Kidney epithelial cell (primary cell): ENCODE data around the gene KCNMA1. TPM values are rescaled to one million over a fixed set of nuclear protein-coding genes. Genes with fewer than 3 reads are reported as not detected.

Experiments used
- DNase-seq: peaks from one replicate; pipeline ENCODE4 v3.0.0-alpha.2; 2010; ENCODE audit warnings: low read depth
- H3K27me3 ChIP-seq: 2 replicates; pipeline ENCODE4 v1.6.0; 2011; ENCODE audit warnings: low read length; ENCODE audit not compliant: control insufficient read depth, insufficient read depth
- H3K36me3 ChIP-seq: 2 replicates; pipeline ENCODE4 v1.5.1; 2011; ENCODE audit warnings: low read length; ENCODE audit not compliant: control insufficient read depth, insufficient read depth
- H3K4me3 ChIP-seq: 2 replicates; pipeline ENCODE4 v1.5.1; 2011; ENCODE audit warnings: low read depth, mild to moderate bottlenecking, control low read depth, low read length
- total RNA-seq: library from RNA; depleted of rRNA; stranded (reverse); fragments of >200 nt; gene quantifications from 2 replicates; pipeline ENCODE4 v1.2.3, GENCODE V29; 2015
- TF ChIP-seq, protein P1 (sequence below): IDR thresholded peaks from 2 replicates; pipeline ENCODE4 v1.5.1; 2011; ENCODE audit warnings: mild to moderate bottlenecking, moderate library complexity, low read length, control low read depth, inconsistent platforms; ENCODE audit not compliant: insufficient read depth, poor library complexity, severe bottlenecking

KCNMA1 gene
- total RNA-seq, 1 donor from 2014 or later, result 18.9 TPM

- TF ChIP-seq, protein P1, sequence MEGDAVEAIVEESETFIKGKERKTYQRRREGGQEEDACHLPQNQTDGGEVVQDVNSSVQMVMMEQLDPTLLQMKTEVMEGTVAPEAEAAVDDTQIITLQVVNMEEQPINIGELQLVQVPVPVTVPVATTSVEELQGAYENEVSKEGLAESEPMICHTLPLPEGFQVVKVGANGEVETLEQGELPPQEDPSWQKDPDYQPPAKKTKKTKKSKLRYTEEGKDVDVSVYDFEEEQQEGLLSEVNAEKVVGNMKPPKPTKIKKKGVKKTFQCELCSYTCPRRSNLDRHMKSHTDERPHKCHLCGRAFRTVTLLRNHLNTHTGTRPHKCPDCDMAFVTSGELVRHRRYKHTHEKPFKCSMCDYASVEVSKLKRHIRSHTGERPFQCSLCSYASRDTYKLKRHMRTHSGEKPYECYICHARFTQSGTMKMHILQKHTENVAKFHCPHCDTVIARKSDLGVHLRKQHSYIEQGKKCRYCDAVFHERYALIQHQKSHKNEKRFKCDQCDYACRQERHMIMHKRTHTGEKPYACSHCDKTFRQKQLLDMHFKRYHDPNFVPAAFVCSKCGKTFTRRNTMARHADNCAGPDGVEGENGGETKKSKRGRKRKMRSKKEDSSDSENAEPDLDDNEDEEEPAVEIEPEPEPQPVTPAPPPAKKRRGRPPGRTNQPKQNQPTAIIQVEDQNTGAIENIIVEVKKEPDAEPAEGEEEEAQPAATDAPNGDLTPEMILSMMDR, result no peak
- no peaks in the 10 kb centered on the region for H3K36me3 ChIP-seq
- DNase-seq, result no peak
- no peak overlapping the region for H3K4me3 ChIP-seq
- no peaks in the 10 kb centered on the region for H3K27me3 ChIP-seq
These were observed 4.2 kb downstream of the KCNMA1 start for GRCh38 chr10:77633376-77633775.

GRCh38 chr10:77631241-77631640 is 6.4 kb downstream of the KCNMA1 start:
- no peak for DNase-seq
- TF ChIP-seq, protein P1, result no peak

GRCh38 chr10:77630507-77630848 is 7.1 kb downstream of the KCNMA1 start:
- Histone ChIP-seq H3K36me3 (no peaks in the 10 kb centered on the region), H3K27me3 (no peaks in the 10 kb centered on the region), H3K4me3 (no peak overlapping the region)
- DNase-seq, result no peak
- TF ChIP-seq, protein P1, result no peak

More at GRCh38 chr10:77631241-77631640, 6.4 kb downstream of the KCNMA1 start:
- H3K4me3 ChIP-seq, result no peak overlapping the region
- H3K36me3 ChIP-seq, result no peaks in the 10 kb centered on the region
- H3K27me3 ChIP-seq, result no peaks in the 10 kb centered on the region

DNA sequence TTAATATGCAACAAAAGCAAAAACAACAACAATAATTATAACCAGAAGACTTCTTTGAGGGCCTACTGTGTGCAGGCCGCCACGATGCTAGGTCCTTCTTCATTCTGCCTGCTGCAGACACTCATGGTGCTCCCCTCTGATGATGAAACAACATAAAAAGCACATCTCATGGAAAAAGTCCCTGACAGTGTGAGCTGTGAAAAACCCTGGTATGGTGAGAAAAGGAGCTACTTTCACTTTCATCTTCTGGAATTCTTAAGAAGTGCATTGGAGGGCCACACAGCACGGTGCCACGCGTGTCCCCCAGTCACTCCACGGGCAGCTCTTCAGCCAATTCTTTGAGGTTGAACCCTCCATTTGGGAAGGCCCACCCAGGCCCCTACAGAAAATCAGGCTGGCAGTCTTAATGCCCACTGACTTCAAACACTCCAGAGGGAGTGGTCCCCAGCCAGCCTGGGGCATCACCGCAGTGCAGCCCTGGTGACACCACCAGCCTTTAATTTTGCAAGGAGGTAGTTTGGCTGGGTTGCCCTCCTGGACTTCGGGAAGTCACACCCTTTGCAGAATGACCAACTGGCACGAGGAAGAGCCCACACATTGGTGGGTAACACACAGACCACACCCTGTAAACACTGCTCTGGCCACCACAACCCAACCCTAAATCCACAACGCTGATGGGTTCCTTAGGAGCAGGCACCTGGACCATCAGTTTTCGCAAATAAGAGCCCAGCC is 7.7 kb downstream of the KCNMA1 start:
- no peaks in the 10 kb centered on the region for H3K27me3 ChIP-seq
- no peaks in the 10 kb centered on the region for H3K36me3 ChIP-seq
- DNase-seq, result no peak
- H3K4me3 ChIP-seq, result no peak overlapping the region
- TF ChIP-seq, protein P1, result no peak

DNA sequence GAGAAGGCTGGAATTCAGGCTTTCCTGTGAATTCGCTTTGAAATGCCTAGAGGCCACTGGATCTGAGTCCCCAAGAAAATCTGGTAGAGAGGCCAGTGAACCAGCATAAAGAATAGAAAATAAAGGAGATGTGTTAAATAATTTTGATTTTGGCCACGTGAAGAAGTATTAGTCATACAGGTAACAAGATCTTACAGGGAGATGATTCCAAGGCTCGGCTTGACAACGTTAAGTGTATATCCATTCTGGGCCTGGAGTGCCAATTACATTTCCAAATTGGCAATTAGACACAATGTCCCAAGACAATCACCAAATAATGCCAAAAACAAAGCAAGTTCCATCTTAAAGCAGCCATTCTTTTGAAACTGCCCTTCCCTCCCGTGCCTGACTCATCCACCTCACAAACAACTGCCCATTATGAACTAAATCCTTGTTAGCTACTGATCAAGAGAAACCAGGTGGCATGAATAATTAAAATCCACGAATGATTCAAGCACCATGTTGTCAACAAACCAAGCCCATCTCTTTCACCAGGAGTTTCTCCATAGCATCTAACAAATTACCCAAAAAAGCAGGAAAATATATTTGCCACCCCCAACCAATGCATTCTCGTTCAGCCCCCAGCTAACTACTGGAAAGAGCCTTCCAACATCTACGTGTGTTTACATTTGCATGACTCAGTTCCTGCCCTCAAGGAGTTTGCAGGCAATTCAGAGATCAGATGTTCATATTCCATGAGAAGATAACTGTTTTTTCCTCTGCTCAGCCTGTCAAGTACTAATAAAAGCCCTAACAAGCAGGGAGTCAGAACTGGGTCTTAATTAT is 8.5 kb downstream of the KCNMA1 start:
- no peak for DNase-seq

More for the DNA sequence above, 8.5 kb downstream of the KCNMA1 start:
- Histone ChIP-seq H3K4me3 (no peak overlapping the region), H3K27me3 (no peaks in the 10 kb centered on the region), H3K36me3 (no peaks in the 10 kb centered on the region)
- TF ChIP-seq, protein P1, result no peak
